HG02759 (cell line): ENCODE measurements around the gene DCAF12L1.

Source experiments
- ATAC-seq: cut with Tn5 transposase; IDR thresholded peaks from one replicate; pipeline ENCODE4 v1.9.1; 2021; ENCODE audit warnings: mild to moderate bottlenecking, moderate library complexity; ENCODE audit not compliant: unreplicated experiment

Gene DCAF12L1

DNA sequence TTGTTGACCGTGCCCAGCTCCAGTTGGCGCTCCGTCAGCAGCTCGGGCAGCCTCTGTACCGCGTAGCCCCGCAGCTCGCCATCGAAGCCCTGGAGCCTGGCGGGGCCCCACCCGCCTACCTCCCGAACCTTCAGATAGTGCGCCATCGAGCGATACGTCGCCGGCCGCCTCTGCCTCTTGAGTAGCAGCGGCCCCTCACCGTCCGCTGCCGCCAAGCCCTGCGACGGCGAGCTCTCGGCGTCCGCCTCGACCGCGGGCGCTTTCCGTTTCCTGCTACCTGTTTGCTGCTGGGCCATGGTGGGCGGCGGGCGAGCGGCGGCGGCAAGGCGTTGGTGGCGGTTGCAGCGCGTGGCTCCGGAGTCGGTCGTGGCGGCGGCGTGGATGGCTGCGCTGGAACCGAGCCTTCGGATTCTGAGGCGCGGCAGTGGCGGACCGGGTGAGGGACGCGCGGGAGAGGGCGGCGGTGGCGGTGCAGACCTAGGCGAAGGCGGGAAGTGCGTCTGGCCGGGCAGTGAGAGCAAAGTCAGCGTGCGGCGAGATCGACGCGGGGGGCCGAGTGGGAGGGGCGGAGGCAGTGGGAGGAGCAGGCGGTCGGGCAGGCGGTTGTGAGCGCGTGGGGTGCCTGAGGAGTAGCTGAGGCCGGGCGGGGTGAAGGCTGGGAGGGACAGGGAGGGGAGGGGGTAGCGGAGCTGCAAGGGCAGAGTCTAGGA is at the start of gene DCAF12L1:
Gene DCAF12L1 (minus strand): TSS at position 502 of the 710 bp plus-strand sequence. CDS start 206 bp downstream, at position 296.
- no peak for ATAC-seq

DNA sequence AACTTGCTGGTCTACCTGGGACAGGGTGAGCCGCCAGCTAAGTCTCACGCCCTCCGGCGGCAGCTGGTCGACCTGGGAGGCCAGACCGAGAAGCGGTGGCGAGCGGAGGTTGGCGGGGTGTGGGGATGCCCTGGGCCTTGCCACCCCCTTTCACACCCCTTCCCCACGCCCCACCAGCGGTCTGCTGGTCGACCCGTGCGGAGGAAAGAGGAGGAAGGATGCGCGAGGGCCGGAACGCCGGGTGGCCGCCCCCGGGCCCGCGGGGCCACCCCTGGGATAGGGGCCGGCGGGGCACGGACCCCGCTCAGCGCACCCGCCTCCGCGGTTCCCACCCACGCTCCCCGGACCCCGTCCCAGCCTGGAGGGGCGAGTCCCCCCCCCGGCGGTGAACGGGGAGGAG is 28.3 kb upstream of the DCAF12L1 start:
- ATAC-seq = no peak

GRCh38 chrX:126575911-126576310 is 23.3 kb upstream of the DCAF12L1 start:
- ATAC-seq = no peak

DNA sequence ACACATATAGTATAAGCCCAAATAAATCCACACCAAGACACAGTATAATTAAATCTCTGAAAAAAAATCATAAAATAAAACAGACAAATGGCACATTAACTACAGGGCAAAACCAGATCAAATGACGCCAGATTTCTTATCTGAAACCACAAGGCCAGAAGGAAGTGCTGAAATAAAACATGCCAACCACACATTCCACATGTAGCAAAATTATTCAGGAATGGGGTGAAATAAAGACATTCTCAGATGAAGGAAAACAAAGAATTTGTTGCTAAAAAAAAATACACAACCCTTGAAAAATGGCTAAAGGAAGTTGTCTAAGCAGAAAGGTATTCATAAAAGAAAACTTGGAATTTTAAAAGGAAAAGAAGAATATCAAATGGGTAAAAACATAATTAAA is 4.5 kb upstream of the DCAF12L1 start:
- ATAC-seq = no peak

DNA sequence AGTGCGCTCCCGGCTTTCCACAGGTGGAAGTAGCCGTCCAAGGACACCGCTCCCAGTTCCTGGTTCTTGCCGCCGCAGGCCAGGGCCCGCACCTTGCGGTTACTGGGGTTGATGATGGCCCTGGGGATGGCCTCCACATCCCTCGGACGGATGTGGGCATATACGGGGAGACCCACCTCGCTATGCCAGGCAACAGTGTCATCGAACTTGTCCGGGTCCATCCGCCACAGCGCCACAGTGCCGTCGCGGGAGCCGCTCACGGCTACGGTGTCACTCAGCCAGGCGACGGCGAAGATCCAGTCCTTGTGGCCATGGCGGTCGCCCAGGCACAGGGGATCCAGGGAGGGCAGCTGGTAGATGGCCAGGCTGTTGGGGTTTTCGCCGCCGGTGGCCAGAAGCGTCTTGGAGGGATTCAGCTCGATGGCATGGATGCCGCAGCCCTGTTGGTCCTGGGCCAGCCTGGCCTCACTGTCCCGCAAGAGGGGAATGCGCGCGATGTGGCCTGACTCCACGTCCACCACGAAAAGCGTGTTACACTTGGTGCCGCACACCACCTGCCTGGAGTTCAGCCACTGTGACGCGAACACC is 795 bp downstream of the DCAF12L1 start:
- no peak for ATAC-seq

- no peak for ATAC-seq
These were observed 1.3 kb downstream of the DCAF12L1 start for GRCh38 chrX:126551306-126551705.

DNA sequence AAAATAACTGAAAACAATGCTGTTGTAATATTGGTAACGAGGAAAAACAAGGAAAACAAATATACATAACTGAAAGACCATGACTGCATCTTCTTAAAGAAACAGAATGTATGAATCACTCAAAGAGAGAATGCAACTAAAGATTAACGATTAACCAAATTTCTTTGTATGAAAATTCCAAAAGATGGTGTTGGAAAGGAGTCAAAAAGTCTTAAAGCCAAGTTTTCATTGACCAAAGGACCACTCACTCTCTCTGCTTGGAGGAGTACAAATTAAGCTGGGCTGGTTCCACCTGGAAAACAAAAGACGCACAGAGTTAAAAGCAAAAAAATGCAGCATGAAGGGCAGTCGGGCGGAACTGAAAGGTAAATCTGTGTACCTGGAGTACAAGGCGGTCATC is 1.8 kb downstream of the DCAF12L1 start:
- ATAC-seq = no peak

DNA sequence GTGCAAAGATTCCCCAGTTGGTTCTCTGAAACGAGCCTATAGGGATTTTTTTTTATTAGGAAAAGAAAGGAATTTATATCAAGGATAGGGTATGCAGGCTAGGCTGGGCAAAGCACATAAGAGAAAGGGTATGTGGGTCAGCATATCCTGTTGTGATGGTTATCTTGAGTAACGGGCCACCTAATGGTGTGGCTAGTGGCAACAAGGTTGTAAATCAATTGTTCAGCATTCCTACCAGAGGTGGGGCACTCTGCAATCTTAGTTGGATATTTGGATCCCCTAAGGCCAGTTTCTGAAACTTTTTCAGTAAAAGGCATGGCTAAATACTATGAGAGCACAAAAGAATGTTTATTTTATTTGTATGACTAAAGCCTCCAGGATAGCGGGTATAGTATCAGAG is 42.7 kb downstream of the DCAF12L1 start:
- no peak for ATAC-seq
